Lower lobe of right lung (tissue), 2 donors: ENCODE measurements around the gene CEMIP. TPM values are rescaled to one million over a fixed set of nuclear protein-coding genes. Genes with fewer than 3 reads are reported as not detected.
"Not testable (repeated sequence)": the region's sequence is repeated elsewhere in the genome, so short reads cannot be mapped to it uniquely, and the experiment has no call there.

Experiments used
- ATAC-seq, 2 donors: fragments of 200-7000 bp; cut with Tn5 transposase; one replicate each; pipeline ENCODE4 v1.9.1; 2020 to 2022; ENCODE audit warnings: mild to moderate bottlenecking in 2 of 2, moderate library complexity in 2 of 2
- DNase-seq: peaks from one replicate; pipeline ENCODE4 v3.0.0-alpha.2; 2020
- H3K27ac ChIP-seq: fragments of 200-600 bp; one replicate; pipeline ENCODE4 v1.8.0; 2022
- H3K27me3 ChIP-seq: fragments of 200-600 bp; one replicate; pipeline ENCODE4 v1.8.0; 2022; ENCODE audit warnings: low read depth
- H3K36me3 ChIP-seq: fragments of 200-600 bp; one replicate; pipeline ENCODE4 v1.8.0; 2022; ENCODE audit warnings: mild to moderate bottlenecking
- H3K4me1 ChIP-seq: fragments of 200-600 bp; one replicate; pipeline ENCODE4 v1.8.0; 2022
- H3K4me3 ChIP-seq: fragments of 200-600 bp; one replicate; pipeline ENCODE4 v1.8.0; 2022; ENCODE audit warnings: mild to moderate bottlenecking
- H3K9me3 ChIP-seq: fragments of 200-600 bp; one replicate; pipeline ENCODE4 v1.8.0; 2022
- CTCF ChIP-seq: fragments of 200-600 bp; IDR thresholded peaks from one replicate; pipeline ENCODE4 v1.8.0; 2022; ENCODE audit warnings: antibody characterized with exemption, mild to moderate bottlenecking
- intact Hi-C: fragments of 100-400 bp; cut with DNase I; formaldehyde crosslinking; loops from one replicate; pipeline ENCODE4 v1.11.0; 2022
- total RNA-seq: library from RNA; stranded (reverse); fragmentation: NEBNext Ultra II Directional; extraction: Animal tissue kit (Norgen Biotek cat#: 25700); gene quantifications from one replicate; pipeline ENCODE4 v1.2.1, GENCODE V29; 2021
- donor health status: DM: no; HTN: yes; CAD: no; lungs with severe emphysema.

The CEMIP gene
- total RNA-seq, 1 donor from 2014 or later, result 7.3 TPM

GRCh38 chr15:80957976-80958375, 178.8 kb downstream of the CEMIP start:
- Histone ChIP-seq H3K4me1 (no peaks in the 10 kb centered on the region), H3K27ac (no peak overlapping the region), H3K9me3 (no peaks in the 10 kb centered on the region), H3K4me3 (no peak overlapping the region), H3K36me3 (peaks cover 13% of the 10 kb centered on the region), H3K27me3 (no peaks in the 10 kb centered on the region)
- no peak for TF ChIP-seq CTCF
- DNase-seq (no peak), ATAC-seq (no peak)
- intact Hi-C loops, result no loop called here

GRCh38 chr15:80958818-80959495, 179.8 kb downstream of the CEMIP start:
- no peak for DNase-seq
- H3K4me1 ChIP-seq, result no peaks in the 10 kb centered on the region
- no peak overlapping the region for H3K27ac ChIP-seq
- peaks cover 13% of the 10 kb centered on the region for H3K36me3 ChIP-seq
- H3K4me3 ChIP-seq, result no peak overlapping the region
- TF ChIP-seq CTCF, result no peak
- H3K27me3 ChIP-seq, result no peaks in the 10 kb centered on the region
- intact Hi-C loops, result no loop called here
- ATAC-seq, result no peak
- H3K9me3 ChIP-seq, result no peaks in the 10 kb centered on the region

GRCh38 chr15:80965454-80965853, 186.3 kb downstream of the CEMIP start:
- H3K4me1 ChIP-seq, H3K4me3 ChIP-seq, H3K27me3 ChIP-seq, DNase-seq, intact Hi-C loops, H3K9me3 ChIP-seq, H3K27ac ChIP-seq, ATAC-seq: not testable (repeated sequence)
- peaks cover 23% of the 10 kb centered on the region for H3K36me3 ChIP-seq

GRCh38 chr15:80966431-80967197, 187.4 kb downstream of the CEMIP start:
- Histone ChIP-seq H3K4me1 (no peaks in the 10 kb centered on the region), H3K36me3 (peaks cover 24% of the 10 kb centered on the region), H3K27ac (no peak overlapping the region), H3K9me3 (no peaks in the 10 kb centered on the region), H3K27me3 (no peaks in the 10 kb centered on the region), H3K4me3 (no peak overlapping the region)
- TF ChIP-seq CTCF, result no peak
- DNase-seq (no peak), ATAC-seq (no peak)
- intact Hi-C loops, result no loop called here

- intact Hi-C loops, result no loop called here
- peak in 1 of 2 donors; percentile 23 for ATAC-seq
- no peaks in the 10 kb centered on the region for H3K4me1 ChIP-seq
- no peaks in the 10 kb centered on the region for H3K9me3 ChIP-seq
- no peak for TF ChIP-seq CTCF
- H3K27ac ChIP-seq, result no peak overlapping the region
- peaks cover 24% of the 10 kb centered on the region for H3K36me3 ChIP-seq
- no peak overlapping the region for H3K4me3 ChIP-seq
- no peaks in the 10 kb centered on the region for H3K27me3 ChIP-seq
- DNase-seq, result no peak
Observed at GRCh38 chr15:80967451-80967850, 188.3 kb downstream of the CEMIP start.

GRCh38 chr15:80967991-80968510, 188.9 kb downstream of the CEMIP start:
- Histone ChIP-seq H3K4me3 (no peak overlapping the region), H3K4me1 (no peaks in the 10 kb centered on the region), H3K36me3 (peaks cover 29% of the 10 kb centered on the region), H3K9me3 (no peaks in the 10 kb centered on the region), H3K27ac (no peak overlapping the region), H3K27me3 (no peaks in the 10 kb centered on the region)
- intact Hi-C loops, result no loop called here
- TF ChIP-seq CTCF, result no peak
- ATAC-seq, result no peak
- no peak for DNase-seq
